GM23338 (cell line): ENCODE data around the gene KAT8. TPM values are rescaled to one million over a fixed set of nuclear protein-coding genes. Genes with fewer than 3 reads are reported as not detected.

Experiments used
- ATAC-seq: fragments of 200-7000 bp; cut with Tn5 transposase; 3 replicates; pipeline ENCODE4 v1.9.1; 2020
- DNase-seq: peaks from one replicate; pipeline ENCODE4 v3.0.0-alpha.2; 2015; ENCODE audit warnings: low spot score
- H2AFZ ChIP-seq: fragments of 200-600 bp; sonication (generic); 2 replicates; pipeline ENCODE4 v1.8.0; 2016; ENCODE audit warnings: antibody characterized with exemption, mild to moderate bottlenecking, moderate library complexity
- H3F3A ChIP-seq: fragments of 200-600 bp; sonication (generic); replicated peaks from 2 replicates; pipeline ENCODE4 v1.8.0; 2017; ENCODE audit warnings: antibody characterized with exemption, mixed run types, low read depth
- H3K27ac ChIP-seq: fragments of 200-600 bp; sonication (generic); 2 replicates; pipeline ENCODE4 v1.6.1; 2016; ENCODE audit warnings: low read depth
- H3K27me3 ChIP-seq: fragments of 200-600 bp; sonication (generic); 2 replicates; pipeline ENCODE4 v1.8.0; 2016; ENCODE audit warnings: mild to moderate bottlenecking, mixed run types, moderate library complexity; ENCODE audit not compliant: insufficient read depth
- H3K36me3 ChIP-seq: fragments of 200-600 bp; sonication (generic); 2 replicates; pipeline ENCODE4 v1.8.0; 2016; ENCODE audit warnings: mild to moderate bottlenecking; ENCODE audit not compliant: insufficient read depth
- H3K4me1 ChIP-seq: fragments of 200-600 bp; sonication (generic); 2 replicates; pipeline ENCODE4 v1.8.0; 2016; ENCODE audit warnings: mild to moderate bottlenecking, moderate library complexity; ENCODE audit not compliant: insufficient read depth
- H3K4me2 ChIP-seq: fragments of 200-600 bp; sonication (generic); 2 replicates; pipeline ENCODE4 v1.7.1; 2017; ENCODE audit warnings: mixed run types
- H3K4me3 ChIP-seq: fragments of 200-600 bp; sonication (generic); 2 replicates; pipeline ENCODE4 v1.6.1; 2016; ENCODE audit warnings: mixed run types
- H3K79me2 ChIP-seq: fragments of 200-600 bp; sonication (generic); replicated peaks from 2 replicates; pipeline ENCODE4 v1.8.0; 2017; ENCODE audit warnings: mild to moderate bottlenecking; ENCODE audit not compliant: insufficient read depth
- H3K9me2 ChIP-seq: fragments of 200-600 bp; sonication (generic); 2 replicates; pipeline ENCODE4 v1.8.0; 2017; ENCODE audit not compliant: insufficient read depth
- H4K20me1 ChIP-seq: fragments of 200-600 bp; sonication (generic); replicated peaks from 2 replicates; pipeline ENCODE4 v1.8.0; 2017; ENCODE audit warnings: mild to moderate bottlenecking; ENCODE audit not compliant: insufficient read depth
- H3K27ac Mint-ChIP-seq: 2 replicates; pipeline ENCODE4 v1.8.0; 2020; ENCODE audit warnings: inconsistent platforms, mild to moderate bottlenecking, moderate library complexity, mixed read lengths
- H3K27me3 Mint-ChIP-seq: 3 replicates; pipeline ENCODE4 v1.8.0; 2022; ENCODE audit warnings: low read depth, mild to moderate bottlenecking, moderate library complexity, mixed read lengths, inconsistent platforms; ENCODE audit not compliant: insufficient read depth, poor library complexity
- H3K36me3 Mint-ChIP-seq: 3 replicates; pipeline ENCODE4 v1.8.0; 2021; ENCODE audit warnings: low read depth, mild to moderate bottlenecking, inconsistent platforms, moderate library complexity, mixed read lengths
- H3K4me1 Mint-ChIP-seq: 3 replicates; pipeline ENCODE4 v1.8.0; 2020; ENCODE audit warnings: mild to moderate bottlenecking, inconsistent platforms, mixed read lengths
- H3K4me3 Mint-ChIP-seq: 3 replicates; pipeline ENCODE4 v1.8.0; 2021; ENCODE audit warnings: moderate library complexity, mild to moderate bottlenecking, inconsistent platforms, mixed read lengths
- H3K9me3 Mint-ChIP-seq: 3 replicates; pipeline ENCODE4 v1.8.0; 2020; ENCODE audit warnings: moderate library complexity, mild to moderate bottlenecking, inconsistent platforms, mixed read lengths
- ETS1 ChIP-seq: IDR thresholded peaks from 2 replicates; pipeline ENCODE4 v1.6.1; 2016; ENCODE audit warnings: antibody characterized with exemption
- EZH2 ChIP-seq: fragments of 200-600 bp; sonication (generic); IDR thresholded peaks from one replicate; pipeline ENCODE4 v1.8.0; 2017; ENCODE audit warnings: antibody characterized with exemption, mild to moderate bottlenecking, low read depth; ENCODE audit not compliant: unreplicated experiment
- JUNB ChIP-seq: IDR thresholded peaks from one replicate; pipeline ENCODE4 v1.6.1; 2016; ENCODE audit warnings: antibody characterized with exemption; ENCODE audit not compliant: unreplicated experiment
- POLR2AphosphoS5 ChIP-seq: IDR thresholded peaks from 2 replicates; pipeline ENCODE4 v1.6.1; 2016; ENCODE audit warnings: antibody characterized with exemption, low read depth
- STAT1 ChIP-seq: IDR thresholded peaks from one replicate; pipeline ENCODE4 v1.6.1; 2016; ENCODE audit warnings: antibody characterized with exemption; ENCODE audit not compliant: unreplicated experiment
- ZNF114 ChIP-seq: fragments of 250-450 bp; sonication (Bioruptor Pico); IDR thresholded peaks from 2 replicates; pipeline ENCODE4 v1.5.0; 2020; ENCODE audit warnings: mild to moderate bottlenecking, moderate library complexity
- ZNF331 ChIP-seq: fragments of 250-450 bp; sonication (Bioruptor Pico); IDR thresholded peaks from 2 replicates; pipeline ENCODE4 v1.5.0; 2020; ENCODE audit warnings: low read depth, mild to moderate bottlenecking, moderate library complexity
- polyA plus RNA-seq: library from polyadenylated mRNA; unstranded; fragments of >200 nt; fragmentation: Nextera tagmentation; extraction: Ambion mirVana; gene quantifications from 2 replicates; pipeline ENCODE4 v1.2.1, GENCODE V29; 2016
- total RNA-seq: library from RNA; depleted of rRNA; stranded (reverse); fragments of >200 nt; shearing (Covaris generic); gene quantifications from 2 replicates; pipeline ENCODE4 v1.2.3, GENCODE V29; 2014
- TF ChIP-seq, protein P1 (sequence below): IDR thresholded peaks from one replicate; pipeline ENCODE4 v1.6.1; 2018; ENCODE audit warnings: antibody characterized with exemption; ENCODE audit not compliant: unreplicated experiment
- TF ChIP-seq, protein P2 (sequence below): fragments of 250-450 bp; sonication (Bioruptor Pico); IDR thresholded peaks from 2 replicates; pipeline ENCODE4 v1.5.0; 2020; ENCODE audit warnings: mild to moderate bottlenecking, moderate library complexity

KAT8 gene
- total and polyA plus RNA-seq, 2 experiments from 2014 or later, result 47.6 to 85.4 TPM

GRCh38 chr16:31087481-31087880 lies 30.0 kb upstream of the KAT8 start:
- Mint-ChIP-seq H3K27ac (no peak overlapping the region), H3K36me3 (peaks cover 26% of the 10 kb centered on the region), H3K27me3 (peaks cover 15% of the 10 kb centered on the region), H3K4me3 (no peak overlapping the region), H3K4me1 (peaks cover 5% of the 10 kb centered on the region; the same call in 1 of the 3 replicates), H3K9me3 (no peaks in the 10 kb centered on the region)
- no peak for ATAC-seq
- Histone ChIP-seq H3K79me2 (peaks cover 5% of the 10 kb centered on the region), H4K20me1 (no peaks in the 10 kb centered on the region; the same call in 1 of the 2 replicates), H3K4me1 (no peaks in the 10 kb centered on the region), H3F3A (no peaks in the 10 kb centered on the region), H3K27ac (no peak overlapping the region), H3K27me3 (no peaks in the 10 kb centered on the region), H3K36me3 (no peaks in the 10 kb centered on the region), H2AFZ (no peak overlapping the region), H3K9me2 (no peaks in the 10 kb centered on the region), H3K4me2 (no peak overlapping the region), H3K4me3 (no peak overlapping the region)
- TF ChIP-seq ZNF114 (CRISPR knock-in tag) (no peak), ZNF331 (CRISPR knock-in tag) (no peak), EZH2 (no peak), JUNB (no peak), POLR2AphosphoS5 (no peak), STAT1 (no peak), ETS1 (no peak)
- TF ChIP-seq, protein P1, sequence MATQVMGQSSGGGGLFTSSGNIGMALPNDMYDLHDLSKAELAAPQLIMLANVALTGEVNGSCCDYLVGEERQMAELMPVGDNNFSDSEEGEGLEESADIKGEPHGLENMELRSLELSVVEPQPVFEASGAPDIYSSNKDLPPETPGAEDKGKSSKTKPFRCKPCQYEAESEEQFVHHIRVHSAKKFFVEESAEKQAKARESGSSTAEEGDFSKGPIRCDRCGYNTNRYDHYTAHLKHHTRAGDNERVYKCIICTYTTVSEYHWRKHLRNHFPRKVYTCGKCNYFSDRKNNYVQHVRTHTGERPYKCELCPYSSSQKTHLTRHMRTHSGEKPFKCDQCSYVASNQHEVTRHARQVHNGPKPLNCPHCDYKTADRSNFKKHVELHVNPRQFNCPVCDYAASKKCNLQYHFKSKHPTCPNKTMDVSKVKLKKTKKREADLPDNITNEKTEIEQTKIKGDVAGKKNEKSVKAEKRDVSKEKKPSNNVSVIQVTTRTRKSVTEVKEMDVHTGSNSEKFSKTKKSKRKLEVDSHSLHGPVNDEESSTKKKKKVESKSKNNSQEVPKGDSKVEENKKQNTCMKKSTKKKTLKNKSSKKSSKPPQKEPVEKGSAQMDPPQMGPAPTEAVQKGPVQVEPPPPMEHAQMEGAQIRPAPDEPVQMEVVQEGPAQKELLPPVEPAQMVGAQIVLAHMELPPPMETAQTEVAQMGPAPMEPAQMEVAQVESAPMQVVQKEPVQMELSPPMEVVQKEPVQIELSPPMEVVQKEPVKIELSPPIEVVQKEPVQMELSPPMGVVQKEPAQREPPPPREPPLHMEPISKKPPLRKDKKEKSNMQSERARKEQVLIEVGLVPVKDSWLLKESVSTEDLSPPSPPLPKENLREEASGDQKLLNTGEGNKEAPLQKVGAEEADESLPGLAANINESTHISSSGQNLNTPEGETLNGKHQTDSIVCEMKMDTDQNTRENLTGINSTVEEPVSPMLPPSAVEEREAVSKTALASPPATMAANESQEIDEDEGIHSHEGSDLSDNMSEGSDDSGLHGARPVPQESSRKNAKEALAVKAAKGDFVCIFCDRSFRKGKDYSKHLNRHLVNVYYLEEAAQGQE, result no peak
- TF ChIP-seq, protein P2, sequence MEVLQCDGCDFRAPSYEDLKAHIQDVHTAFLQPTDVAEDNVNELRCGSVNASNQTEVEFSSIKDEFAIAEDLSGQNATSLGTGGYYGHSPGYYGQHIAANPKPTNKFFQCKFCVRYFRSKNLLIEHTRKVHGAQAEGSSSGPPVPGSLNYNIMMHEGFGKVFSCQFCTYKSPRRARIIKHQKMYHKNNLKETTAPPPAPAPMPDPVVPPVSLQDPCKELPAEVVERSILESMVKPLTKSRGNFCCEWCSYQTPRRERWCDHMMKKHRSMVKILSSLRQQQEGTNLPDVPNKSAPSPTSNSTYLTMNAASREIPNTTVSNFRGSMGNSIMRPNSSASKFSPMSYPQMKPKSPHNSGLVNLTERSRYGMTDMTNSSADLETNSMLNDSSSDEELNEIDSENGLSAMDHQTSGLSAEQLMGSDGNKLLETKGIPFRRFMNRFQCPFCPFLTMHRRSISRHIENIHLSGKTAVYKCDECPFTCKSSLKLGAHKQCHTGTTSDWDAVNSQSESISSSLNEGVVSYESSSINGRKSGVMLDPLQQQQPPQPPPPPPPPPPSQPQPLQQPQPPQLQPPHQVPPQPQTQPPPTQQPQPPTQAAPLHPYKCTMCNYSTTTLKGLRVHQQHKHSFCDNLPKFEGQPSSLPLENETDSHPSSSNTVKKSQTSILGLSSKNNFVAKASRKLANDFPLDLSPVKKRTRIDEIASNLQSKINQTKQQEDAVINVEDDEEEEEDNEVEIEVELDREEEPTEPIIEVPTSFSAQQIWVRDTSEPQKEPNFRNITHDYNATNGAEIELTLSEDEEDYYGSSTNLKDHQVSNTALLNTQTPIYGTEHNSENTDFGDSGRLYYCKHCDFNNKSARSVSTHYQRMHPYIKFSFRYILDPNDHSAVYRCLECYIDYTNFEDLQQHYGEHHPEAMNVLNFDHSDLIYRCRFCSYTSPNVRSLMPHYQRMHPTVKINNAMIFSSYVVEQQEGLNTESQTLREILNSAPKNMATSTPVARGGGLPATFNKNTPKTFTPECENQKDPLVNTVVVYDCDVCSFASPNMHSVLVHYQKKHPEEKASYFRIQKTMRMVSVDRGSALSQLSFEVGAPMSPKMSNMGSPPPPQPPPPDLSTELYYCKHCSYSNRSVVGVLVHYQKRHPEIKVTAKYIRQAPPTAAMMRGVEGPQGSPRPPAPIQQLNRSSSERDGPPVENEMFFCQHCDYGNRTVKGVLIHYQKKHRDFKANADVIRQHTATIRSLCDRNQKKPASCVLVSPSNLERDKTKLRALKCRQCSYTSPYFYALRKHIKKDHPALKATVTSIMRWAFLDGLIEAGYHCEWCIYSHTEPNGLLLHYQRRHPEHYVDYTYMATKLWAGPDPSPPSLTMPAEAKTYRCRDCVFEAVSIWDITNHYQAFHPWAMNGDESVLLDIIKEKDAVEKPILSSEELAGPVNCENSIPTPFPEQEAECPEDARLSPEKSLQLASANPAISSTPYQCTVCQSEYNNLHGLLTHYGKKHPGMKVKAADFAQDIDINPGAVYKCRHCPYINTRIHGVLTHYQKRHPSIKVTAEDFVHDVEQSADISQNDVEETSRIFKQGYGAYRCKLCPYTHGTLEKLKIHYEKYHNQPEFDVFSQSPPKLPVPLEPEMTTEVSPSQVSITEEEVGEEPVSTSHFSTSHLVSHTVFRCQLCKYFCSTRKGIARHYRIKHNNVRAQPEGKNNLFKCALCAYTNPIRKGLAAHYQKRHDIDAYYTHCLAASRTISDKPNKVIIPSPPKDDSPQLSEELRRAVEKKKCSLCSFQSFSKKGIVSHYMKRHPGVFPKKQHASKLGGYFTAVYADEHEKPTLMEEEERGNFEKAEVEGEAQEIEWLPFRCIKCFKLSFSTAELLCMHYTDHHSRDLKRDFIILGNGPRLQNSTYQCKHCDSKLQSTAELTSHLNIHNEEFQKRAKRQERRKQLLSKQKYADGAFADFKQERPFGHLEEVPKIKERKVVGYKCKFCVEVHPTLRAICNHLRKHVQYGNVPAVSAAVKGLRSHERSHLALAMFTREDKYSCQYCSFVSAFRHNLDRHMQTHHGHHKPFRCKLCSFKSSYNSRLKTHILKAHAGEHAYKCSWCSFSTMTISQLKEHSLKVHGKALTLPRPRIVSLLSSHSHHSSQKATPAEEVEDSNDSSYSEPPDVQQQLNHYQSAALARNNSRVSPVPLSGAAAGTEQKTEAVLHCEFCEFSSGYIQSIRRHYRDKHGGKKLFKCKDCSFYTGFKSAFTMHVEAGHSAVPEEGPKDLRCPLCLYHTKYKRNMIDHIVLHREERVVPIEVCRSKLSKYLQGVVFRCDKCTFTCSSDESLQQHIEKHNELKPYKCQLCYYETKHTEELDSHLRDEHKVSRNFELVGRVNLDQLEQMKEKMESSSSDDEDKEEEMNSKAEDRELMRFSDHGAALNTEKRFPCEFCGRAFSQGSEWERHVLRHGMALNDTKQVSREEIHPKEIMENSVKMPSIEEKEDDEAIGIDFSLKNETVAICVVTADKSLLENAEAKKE, result no peak
- no peak for DNase-seq
